Stimulated activated CD4-positive, alpha-beta T cell treated with anti-CD3 and anti-CD28 coated beads, Interleukin-4, amount 100 ng/mL, for 4 hours (primary cell): ENCODE results near the gene UMPS.

ENCODE experiments used
- DNase-seq, 2 experiments: peaks; one replicate each; pipeline ENCODE4 v3.0.0-alpha.2; 2020

UMPS gene

GRCh38 chr3:124764746-124765145, 34.5 kb downstream of the UMPS start:
- DNase-seq, result no peak

GRCh38 chr3:124765197-124765840, 35.1 kb downstream of the UMPS start:
- no peak for DNase-seq

DNA sequence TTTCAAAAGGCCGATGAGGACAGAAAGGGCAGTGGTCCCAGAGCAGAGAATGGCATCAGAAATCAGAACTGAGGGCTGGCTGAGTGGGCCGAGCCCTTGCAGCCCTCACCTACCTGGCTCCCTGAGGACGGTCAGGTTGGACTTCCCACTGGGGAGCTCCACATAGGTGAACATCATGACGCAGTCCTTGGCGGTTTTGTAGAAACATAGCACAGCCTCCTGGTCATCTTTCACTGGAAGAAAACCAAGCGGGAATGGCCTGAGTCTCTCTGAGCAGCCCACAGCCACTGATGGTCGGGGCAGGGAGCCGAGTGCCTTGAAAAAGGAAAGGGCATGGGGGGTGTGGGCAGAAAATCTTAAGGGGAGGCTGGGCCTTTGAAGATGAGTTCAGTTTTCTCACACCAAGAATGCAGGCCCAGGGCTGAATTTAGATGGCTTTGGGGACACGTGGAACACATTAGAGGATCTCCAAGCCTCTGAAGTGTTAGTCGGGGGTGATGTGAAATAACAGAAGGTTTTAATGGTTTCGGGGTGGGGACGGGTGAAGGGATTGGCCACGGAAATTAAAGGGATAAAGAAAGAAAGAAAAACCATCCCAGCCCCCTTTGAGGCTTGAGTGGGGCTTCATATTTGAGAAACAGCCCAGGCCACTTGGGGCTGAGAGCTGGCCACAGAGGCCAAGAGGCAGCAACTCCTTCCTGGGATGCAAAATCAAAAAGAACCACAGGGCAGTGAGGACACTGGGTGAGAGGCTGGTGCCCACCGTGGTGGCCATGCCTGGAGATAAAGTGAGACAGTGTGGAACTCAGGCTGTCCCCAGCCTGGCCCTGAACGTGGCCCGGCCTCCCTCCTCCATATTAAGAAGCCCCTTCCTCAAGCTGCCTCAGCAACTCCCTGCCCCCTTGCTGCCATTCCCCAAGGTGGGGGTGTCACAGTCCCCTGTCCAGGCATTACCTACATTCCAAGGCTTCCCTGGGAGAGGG, 36.2 kb downstream of the UMPS start:
- no peak for DNase-seq

DNA sequence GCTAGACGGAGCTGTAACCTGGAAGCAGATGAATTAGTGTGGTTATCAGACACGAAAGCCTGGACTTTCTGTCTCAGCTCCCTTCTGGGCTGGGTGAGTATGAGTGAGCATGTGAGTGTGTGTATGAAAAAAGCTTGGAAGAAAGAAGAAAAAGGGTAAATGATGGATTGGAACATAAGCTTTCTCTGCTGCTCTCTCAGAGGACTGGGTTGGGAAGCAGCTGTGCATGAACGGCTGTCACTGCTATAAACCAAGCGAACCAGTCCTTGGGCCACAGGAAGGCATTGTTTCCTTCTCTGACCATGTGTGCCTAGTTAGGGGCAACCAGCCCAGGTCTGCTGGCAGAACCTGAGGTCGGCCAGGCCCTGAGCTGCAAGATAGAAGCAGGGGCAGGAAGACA, 37.0 kb downstream of the UMPS start:
- no peak for DNase-seq

DNA sequence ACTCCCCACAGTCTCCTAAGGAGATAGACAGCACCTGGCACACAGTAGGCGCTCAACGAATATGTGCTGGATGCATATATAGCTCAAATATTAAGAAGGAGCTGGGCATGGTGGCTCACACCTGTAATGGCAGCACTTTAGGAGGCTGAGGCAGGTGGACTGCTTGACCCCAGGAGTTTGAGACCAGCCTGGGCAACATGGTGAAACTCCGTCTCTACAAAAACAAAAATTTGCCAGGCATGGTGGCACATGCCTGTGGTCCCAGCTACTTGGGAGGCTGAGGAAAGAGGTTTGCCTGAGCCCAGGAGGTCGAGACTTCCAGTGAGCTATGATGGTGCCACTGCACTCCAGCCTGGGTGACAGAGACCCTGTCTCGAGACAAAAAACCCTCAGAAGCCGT, 37.4 kb downstream of the UMPS start:
- DNase-seq, result no peak

DNA sequence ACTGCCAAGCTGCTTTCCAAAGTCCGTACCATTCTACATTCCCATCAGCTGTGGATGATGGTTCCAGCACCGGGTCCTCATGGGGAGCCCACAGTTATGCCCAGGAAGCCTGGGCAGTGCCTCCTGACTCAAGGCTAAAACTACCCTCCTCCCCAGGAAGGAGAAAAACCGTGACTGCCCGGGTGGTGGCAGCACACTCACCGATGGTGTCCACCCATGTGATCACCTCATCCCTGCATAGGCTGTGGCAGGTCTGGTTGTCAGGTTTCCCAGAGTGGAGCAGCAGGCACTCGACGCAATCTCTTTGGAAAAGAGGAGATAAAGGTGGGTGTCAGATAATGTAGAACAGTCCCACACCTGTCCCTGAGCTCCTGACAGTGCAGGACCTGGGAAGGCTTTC, 38.6 kb downstream of the UMPS start:
- DNase-seq, result no peak

- no peak for DNase-seq
These were observed 39.2 kb downstream of the UMPS start for GRCh38 chr3:124769462-124769861.

- no peak for DNase-seq
These were observed 40.3 kb downstream of the UMPS start for GRCh38 chr3:124770336-124771082.

DNA sequence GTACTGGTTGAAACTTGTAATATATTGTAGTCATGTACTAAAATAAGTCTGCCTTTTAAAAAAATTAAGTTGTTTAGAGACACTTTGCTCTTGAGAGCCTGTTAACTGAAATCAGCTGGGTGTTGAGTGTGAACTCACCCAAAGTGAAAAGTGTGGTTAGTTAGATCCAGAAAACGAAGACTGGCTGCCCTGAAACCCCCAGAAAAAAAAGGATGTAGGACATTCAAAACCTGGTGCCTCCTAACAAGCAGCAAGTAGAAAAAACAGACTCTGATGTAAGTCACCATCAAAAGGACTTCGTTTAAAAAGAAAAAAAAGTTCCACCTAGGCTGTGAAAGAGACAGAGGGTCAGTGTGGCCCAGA, 40.8 kb downstream of the UMPS start:
- DNase-seq, result no peak

DNA sequence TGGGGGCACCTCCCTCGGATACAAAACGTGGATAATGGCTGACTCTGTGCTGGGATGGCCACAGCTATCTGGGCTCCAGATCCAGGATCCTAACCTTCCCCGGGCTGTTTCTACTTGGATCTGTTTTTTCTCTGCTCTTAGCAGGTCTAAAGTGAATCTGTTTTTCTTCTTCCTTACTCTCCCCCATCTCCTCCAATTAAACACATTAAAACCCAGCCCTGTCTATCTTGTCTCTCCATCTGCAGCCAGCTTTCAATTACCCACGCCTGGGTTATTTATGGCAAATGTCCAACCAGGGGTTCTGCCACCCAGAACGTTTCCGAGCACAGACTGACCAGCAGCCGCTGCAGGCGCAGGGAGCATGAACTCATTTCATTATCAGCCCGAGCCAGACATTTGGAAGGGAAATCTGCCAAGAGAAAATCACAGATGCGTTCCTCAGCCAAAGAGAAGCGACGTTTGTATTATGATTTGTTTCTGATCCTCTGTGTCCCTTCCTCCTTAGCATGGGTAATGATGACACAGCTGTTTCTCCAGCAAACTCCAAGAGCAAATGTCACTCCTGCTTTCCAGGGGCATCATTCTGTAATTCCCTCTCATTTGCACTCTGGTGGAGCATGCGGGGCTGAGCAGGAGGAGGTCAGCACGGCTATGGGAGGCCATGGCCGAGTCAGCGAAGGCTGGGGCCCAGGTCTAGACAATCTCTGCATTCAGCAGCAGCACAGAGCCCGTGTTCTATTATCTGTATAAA, 42.0 kb downstream of the UMPS start:
- DNase-seq, result no peak

GRCh38 chr3:124773351-124774326, 43.4 kb downstream of the UMPS start:
- no peak for DNase-seq

- no peak for DNase-seq
These were observed 44.1 kb downstream of the UMPS start for GRCh38 chr3:124774327-124774718.

DNA sequence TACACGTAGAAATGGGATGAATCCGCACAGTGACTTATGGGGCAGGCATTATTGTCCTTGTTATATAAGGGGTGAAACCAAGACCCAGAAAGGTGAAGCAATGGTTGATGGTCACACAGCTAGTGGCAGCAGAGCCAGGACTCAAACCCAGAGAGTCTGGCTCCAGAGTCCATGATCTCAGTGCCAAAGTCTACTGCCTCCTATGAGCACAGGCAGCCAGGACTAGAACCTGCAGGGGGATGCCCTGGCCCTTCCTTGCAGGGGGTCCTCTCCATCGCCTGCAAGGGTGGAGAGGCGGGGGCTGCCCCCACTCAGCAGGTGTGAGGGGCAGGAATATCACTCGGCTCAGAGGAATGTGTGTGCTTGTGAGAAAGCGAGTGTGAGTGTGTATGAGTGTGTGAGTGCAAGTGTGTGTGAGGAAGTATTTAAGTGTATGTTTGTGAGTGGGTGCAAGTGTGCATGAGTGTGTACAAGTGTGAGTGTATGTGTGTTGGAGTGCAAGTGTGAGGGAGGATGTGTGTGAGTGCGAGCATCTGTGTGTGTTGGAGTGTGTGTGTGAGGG, 44.7 kb downstream of the UMPS start:
- no peak for DNase-seq

GRCh38 chr3:124775877-124776276, 45.6 kb downstream of the UMPS start:
- DNase-seq, result no peak

- no peak for DNase-seq
These were observed 46.6 kb downstream of the UMPS start for GRCh38 chr3:124776856-124777255.

GRCh38 chr3:124777762-124778470, 47.7 kb downstream of the UMPS start:
- no peak for DNase-seq

DNA sequence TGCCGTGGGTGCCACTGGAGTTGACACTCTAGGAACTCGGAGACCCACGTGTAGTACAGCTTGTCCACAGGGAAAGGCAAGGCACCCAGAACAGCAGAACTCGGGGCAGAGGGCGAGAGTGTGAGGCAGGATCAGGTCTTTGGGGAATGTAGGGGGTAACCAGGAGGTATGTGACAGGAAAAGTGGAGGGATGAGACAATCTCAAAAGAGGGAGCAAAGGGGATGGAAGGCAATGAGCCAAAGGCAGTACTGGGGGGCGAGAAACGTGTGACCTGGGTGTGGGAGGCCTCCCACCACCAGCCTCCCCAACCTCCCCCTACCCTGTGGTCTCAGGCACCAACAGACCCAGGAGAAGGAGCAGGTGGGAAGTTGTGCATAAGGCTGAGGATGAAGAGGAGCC, 48.9 kb downstream of the UMPS start:
- DNase-seq, result no peak

DNA sequence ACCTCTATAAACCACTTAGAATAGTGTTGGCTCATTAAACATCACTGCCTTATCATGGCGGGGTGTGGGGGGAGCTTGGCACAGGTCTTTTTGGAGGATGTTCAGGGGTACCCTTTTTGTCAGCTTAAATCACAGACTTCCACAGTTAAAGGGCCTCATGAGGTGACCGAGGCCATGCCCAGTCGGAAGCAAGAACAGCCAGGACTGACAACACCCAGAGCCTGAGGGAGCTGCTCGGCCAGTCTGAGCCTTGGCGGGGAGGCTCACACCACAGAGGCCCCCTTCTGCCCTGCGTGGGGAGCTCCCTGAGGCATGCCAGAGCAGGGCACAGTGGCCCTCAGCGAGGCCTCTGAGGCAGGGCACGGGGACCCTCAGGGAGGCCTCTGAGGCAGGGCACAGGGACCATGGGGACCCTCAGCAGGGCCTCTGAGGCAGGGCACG, 49.5 kb downstream of the UMPS start:
- DNase-seq, result no peak

- DNase-seq, result no peak
These were observed 50.1 kb downstream of the UMPS start for GRCh38 chr3:124780356-124780755.

- DNase-seq, result no peak
These were observed 50.7 kb downstream of the UMPS start for GRCh38 chr3:124780761-124781475.
